H1 (cell line): ENCODE data around the gene HIBADH. TPM values are rescaled to one million over a fixed set of nuclear protein-coding genes. Genes with fewer than 3 reads are reported as not detected.

Experiments used
- CTCF ChIA-PET: fragments of 300-600 bp; sonication (Branson Sonifier 250); formaldehyde crosslinking; loops from one replicate; lab custom pipeline; 2021; ENCODE audit not compliant: partially characterized antibody; lab: Charles Lee
- POLR2A ChIA-PET: fragments of 300-600 bp; sonication (Branson Sonifier 250); formaldehyde crosslinking; loops from one replicate; lab custom pipeline; 2021; ENCODE audit warnings: inconsistent platforms; ENCODE audit not compliant: partially characterized antibody; lab: Charles Lee
- DNase-seq, 2 experiments: peaks; one replicate each; pipeline versions ENCODE4 v3.0.0 to v3.0.0-alpha.2; 2010 to 2022; ENCODE audit warnings: low spot score in 2 of 2, low read depth in 1 of 2, mixed read lengths in 1 of 2
- FAIRE-seq: peaks from 2 replicates; lab custom pipeline; 2011; peaks lifted over from hg19 to GRCh38; lab: Jason Lieb, UNC
- H2AFZ ChIP-seq: 2 replicates; pipeline ENCODE4 v1.8.1; 2012; ENCODE audit warnings: low read length, inconsistent platforms
- H2AK5ac ChIP-seq: 2 replicates; pipeline ENCODE4 v1.6.1; 2013; ENCODE audit warnings: low read depth, low read length
- H2BK120ac ChIP-seq: replicated peaks from 2 replicates; pipeline ENCODE3; 2013; ENCODE audit warnings: low read depth, low read length, inconsistent platforms
- H2BK12ac ChIP-seq: 2 replicates; pipeline ENCODE4 v1.6.1; 2013; ENCODE audit warnings: low read depth, low read length
- H2BK15ac ChIP-seq: 2 replicates; pipeline ENCODE4 v1.6.1; 2013; ENCODE audit warnings: low read length
- H2BK20ac ChIP-seq: 2 replicates; pipeline ENCODE4 v1.6.1; 2013; ENCODE audit warnings: low read length
- H2BK5ac ChIP-seq: 2 replicates; pipeline ENCODE4 v1.6.1; 2013; ENCODE audit warnings: low read depth, low read length
- H3K14ac ChIP-seq: 2 replicates; pipeline ENCODE4 v1.6.1; 2013; ENCODE audit warnings: inconsistent platforms; ENCODE audit not compliant: insufficient read length
- H3K18ac ChIP-seq: 2 replicates; pipeline ENCODE4 v1.6.1; 2013; ENCODE audit warnings: low read length; ENCODE audit errors: extremely low read depth
- H3K23ac ChIP-seq: 2 replicates; pipeline ENCODE4 v1.6.1; 2013; ENCODE audit warnings: inconsistent platforms; ENCODE audit not compliant: insufficient read length
- H3K23me2 ChIP-seq: 2 replicates; pipeline ENCODE4 v1.6.1; 2013; ENCODE audit warnings: low read depth, low read length
- H3K27ac ChIP-seq: 2 replicates; pipeline ENCODE4 v1.6.1; 2011; ENCODE audit warnings: low read depth, low read length, inconsistent platforms
- H3K27me3 ChIP-seq, 4 experiments: replicated peaks in 1 of 4; 1 replicate in 1 of 4; 2 replicates in 3 of 4; pipeline versions ENCODE4 v1.6.1 to v1.8.1; 2011 to 2013; ENCODE audit warnings: low read length in 3 of 4, mild to moderate bottlenecking in 3 of 4, inconsistent platforms in 2 of 4, mixed read lengths in 2 of 4, moderate library complexity in 1 of 4; ENCODE audit not compliant: control insufficient read depth in 3 of 4, insufficient read depth in 3 of 4; ENCODE audit errors: extremely low read depth in 1 of 4
- H3K36me3 ChIP-seq, 4 experiments: 2 replicates each; pipeline versions ENCODE4 v1.6.1 to v1.8.1; 2011 to 2013; ENCODE audit warnings: mild to moderate bottlenecking in 4 of 4, low read length in 3 of 4, moderate library complexity in 2 of 4, control low read depth in 1 of 4, inconsistent platforms in 1 of 4; ENCODE audit not compliant: insufficient read depth in 4 of 4, control insufficient read depth in 2 of 4
- H3K4ac ChIP-seq: replicated peaks from 2 replicates; pipeline ENCODE3; 2013; ENCODE audit warnings: low read length, low read depth, mixed read lengths, inconsistent platforms; ENCODE audit not compliant: insufficient read length
- H3K4me1 ChIP-seq, 4 experiments: replicated peaks in 1 of 4; 1 replicate in 1 of 4; 2 replicates in 3 of 4; pipeline versions ENCODE4 v1.6.1 to v1.8.1; 2011 to 2013; ENCODE audit warnings: low read length in 3 of 4, inconsistent platforms in 2 of 4, mixed read lengths in 1 of 4; ENCODE audit not compliant: insufficient read depth in 4 of 4, control insufficient read depth in 3 of 4
- H3K4me2 ChIP-seq, 2 experiments: 2 replicates each; pipeline versions ENCODE4 v1.6.1 to v1.8.1; 2011 to 2013; ENCODE audit warnings: low read depth in 2 of 2, low read length in 2 of 2, control low read depth in 1 of 2, inconsistent platforms in 1 of 2, mild to moderate bottlenecking in 1 of 2; ENCODE audit not compliant: insufficient read depth in 1 of 2
- H3K4me3 ChIP-seq, 4 experiments: fragments of 200-600, 300-600 bp in 1 of 4; sonication (generic), shearing (Covaris generic), sonication (Bioruptor Twin) in 1 of 4; 2 replicates each; pipeline versions ENCODE4 v1.5.1 to v1.8.1; 2011 to 2016; ENCODE audit warnings: low read length in 4 of 4, low read depth in 3 of 4, control low read depth in 2 of 4, inconsistent platforms in 2 of 4, mild to moderate bottlenecking in 2 of 4, mixed read lengths in 1 of 4, moderate library complexity in 1 of 4; ENCODE audit not compliant: insufficient read depth in 2 of 4; ENCODE audit errors: extremely low read depth in 1 of 4
- H3K56ac ChIP-seq: replicated peaks from 2 replicates; pipeline ENCODE3; 2013; ENCODE audit warnings: low read depth, mild to moderate bottlenecking, mixed read lengths, low read length, inconsistent platforms; ENCODE audit not compliant: insufficient read length
- H3K79me1 ChIP-seq: 2 replicates; pipeline ENCODE4 v1.6.1; 2013; ENCODE audit warnings: low read depth, low read length, control low read depth
- H3K79me2 ChIP-seq, 2 experiments: 2 replicates each; pipeline versions ENCODE4 v1.6.1 to v1.8.1; 2012 to 2013; ENCODE audit warnings: low read length in 2 of 2, mild to moderate bottlenecking in 2 of 2, inconsistent platforms in 1 of 2; ENCODE audit not compliant: insufficient read depth in 2 of 2, control insufficient read depth in 1 of 2
- H3K9ac ChIP-seq, 4 experiments: replicated peaks in 1 of 4; 1 replicate in 1 of 4; 2 replicates in 3 of 4; pipeline versions ENCODE4 v1.6.1 to v1.8.1; 2011 to 2013; ENCODE audit warnings: low read depth in 3 of 4, low read length in 3 of 4, control low read depth in 2 of 4, mild to moderate bottlenecking in 2 of 4, moderate library complexity in 2 of 4, inconsistent platforms in 1 of 4; ENCODE audit errors: extremely low read depth in 1 of 4
- H3K9me3 ChIP-seq, 2 experiments: 2 replicates each; pipeline versions ENCODE4 v1.6.1 to v1.8.1; 2012 to 2013; ENCODE audit warnings: mild to moderate bottlenecking in 2 of 2, moderate library complexity in 2 of 2, control low read depth in 1 of 2, inconsistent platforms in 1 of 2, low read depth in 1 of 2, low read length in 1 of 2, mixed read lengths in 1 of 2; ENCODE audit not compliant: insufficient read depth in 2 of 2
- H4K20me1 ChIP-seq, 2 experiments: replicated peaks in 1 of 2; 2 replicates each; pipeline versions ENCODE3 to v1.8.1; 2011 to 2013; ENCODE audit warnings: inconsistent platforms in 2 of 2, low read length in 2 of 2, mild to moderate bottlenecking in 1 of 2; ENCODE audit not compliant: insufficient read depth in 2 of 2, control insufficient read depth in 1 of 2
- H4K5ac ChIP-seq: 2 replicates; pipeline ENCODE4 v1.6.1; 2013; ENCODE audit warnings: low read length, low read depth, mixed read lengths, inconsistent platforms; ENCODE audit not compliant: insufficient read length
- H4K8ac ChIP-seq: 2 replicates; pipeline ENCODE4 v1.8.0; 2013; ENCODE audit warnings: mild to moderate bottlenecking, moderate library complexity, low read length, inconsistent platforms; ENCODE audit not compliant: insufficient read depth; ENCODE audit errors: extremely low read depth
- H4K91ac ChIP-seq: replicated peaks from 2 replicates; pipeline ENCODE3; 2013; ENCODE audit warnings: low read length, mixed read lengths, inconsistent platforms; ENCODE audit not compliant: insufficient read length
- FOSL1 ChIP-seq: IDR thresholded peaks from 2 replicates; pipeline ENCODE4 v1.6.1; 2011; ENCODE audit warnings: mild to moderate bottlenecking, low read depth, low read length, moderate library complexity; ENCODE audit not compliant: insufficient read depth
- KDM4A ChIP-seq: IDR thresholded peaks from one replicate; pipeline ENCODE4 v1.7.1; 2012; ENCODE audit warnings: low read depth, mild to moderate bottlenecking, moderate library complexity, low read length, inconsistent platforms; ENCODE audit not compliant: severe bottlenecking
- MAX ChIP-seq: IDR thresholded peaks from 2 replicates; pipeline ENCODE4 v1.6.1; 2012; ENCODE audit warnings: inconsistent platforms
- NANOG ChIP-seq: IDR thresholded peaks from 2 replicates; pipeline ENCODE4 v1.6.1; 2011; ENCODE audit warnings: low read length, low read depth, mild to moderate bottlenecking, inconsistent platforms; ENCODE audit not compliant: insufficient read depth, poor library complexity, severe bottlenecking
- RNF2 ChIP-seq: fragments of 200-900, 300-1000 bp; sonication (generic); IDR thresholded peaks from 2 replicates; pipeline ENCODE4 v1.7.1; 2016; ENCODE audit warnings: borderline replicate concordance, low read depth, mild to moderate bottlenecking, antibody characterized with exemption, low read length; ENCODE audit not compliant: poor library complexity, severe bottlenecking; ENCODE audit errors: missing control alignments
- SIN3A ChIP-seq, 2 experiments: IDR thresholded peaks in 1 of 2; conservative IDR thresholded peaks in 1 of 2; 2 replicates each; pipeline ENCODE4 v1.6.1; 2011 to 2012; ENCODE audit warnings: low read length in 2 of 2, improper control_type of control experiment in 1 of 2, low read depth in 1 of 2, mild to moderate bottlenecking in 1 of 2
- WGBS, 2 experiments: shearing (Covaris generic) in 1 of 2; methylation state at CpG; one replicate each; pipeline versions ENCODE4 v1.1.6 to v1.1.7; 2013 to 2015; ENCODE audit warnings: low lambda C conversion rate in 2 of 2, mixed read lengths in 2 of 2, inconsistent platforms in 1 of 2, low coverage in 1 of 2, missing lambda C conversion rate in 1 of 2; ENCODE audit not compliant: insufficient replicate concordance in 2 of 2, insufficient coverage in 1 of 2, insufficient read length in 1 of 2; ENCODE audit errors: extremely low coverage in 1 of 2, missing lambda C conversion rate in 1 of 2; 5-methylcytosine and 5-hydroxymethylcytosine counted together
- polyA plus RNA-seq, 7 experiments: library from polyadenylated mRNA; depleted of rRNA in 3 of 7; stranded (reverse) in 5 of 7; unstranded in 2 of 7; fragments of >200 nt in 5 of 7; fragments of 200-250 nt in 2 of 7; gene quantifications; 1 replicate in 5 of 7; 2 replicates in 1 of 7; 4 replicates in 1 of 7; pipeline versions ENCODE4 v1.2.1 to v1.2.3, GENCODE V29; 2011 to 2013; ENCODE audit warnings: missing spikeins in 2 of 7, mixed read lengths in 2 of 7
- total RNA-seq: library from RNA; stranded (reverse); fragmentation: NEBNext Ultra II Directional; extraction: Animal tissue kit (Norgen Biotek cat#: 25700); gene quantifications from 2 replicates; pipeline ENCODE4 v1.2.1, GENCODE V29; 2021

HIBADH gene
- total and polyA plus RNA-seq, 2 of the 8 experiments (the other 6 are each of a cell fraction or from before 2014, with no cell fraction given), result 30.1 to 39.5 TPM

- no peaks in the 10 kb centered on the region for H3K79me1 ChIP-seq
- H2BK12ac ChIP-seq, result no peak overlapping the region
- no peak overlapping the region for H3K56ac ChIP-seq
- no peak overlapping the region for H3K4me2 ChIP-seq
- no peak overlapping the region for H2BK20ac ChIP-seq
- no peak overlapping the region for H3K9ac ChIP-seq
- H4K8ac ChIP-seq, result no peak overlapping the region
- no peak for DNase-seq
- H2AK5ac ChIP-seq, result no peak overlapping the region
- no peak overlapping the region for H4K5ac ChIP-seq
- no peak overlapping the region for H2BK5ac ChIP-seq
- H3K79me2 ChIP-seq, result no peaks in the 10 kb centered on the region
- WGBS, 2 experiments, result 90% methylated on average over 2 of the region's 2 CpGs; no CpG with 5 or more reads in 1 of the 2 experiments
- no peaks in the 10 kb centered on the region for H3K36me3 ChIP-seq
- H3K18ac ChIP-seq, result no peak overlapping the region
- no peaks in the 10 kb centered on the region for H3K23me2 ChIP-seq
- H4K91ac ChIP-seq, result no peak overlapping the region
- no peak overlapping the region for H3K4me3 ChIP-seq
- H3K4me1 ChIP-seq, result no peaks in the 10 kb centered on the region
- no peak overlapping the region for H2BK120ac ChIP-seq
- no peaks in the 10 kb centered on the region for H3K27me3 ChIP-seq
- H3K14ac ChIP-seq, result no peak overlapping the region
- CTCF ChIA-PET, result interaction anchor here (1.0 kb wide), 1 partner anchor 392 kb away, joined by 3 read pairs; no protein-coding TSS in a partner anchor
- H2BK15ac ChIP-seq, result no peak overlapping the region
- H2AFZ ChIP-seq, result 0 out of 2 replicates have a peak overlapping the region, but pooled peaks have one; percentile 23
- H4K20me1 ChIP-seq, result no peaks in the 10 kb centered on the region
- no peak for FAIRE-seq
- no peak overlapping the region for H3K4ac ChIP-seq
- no peak overlapping the region for H3K27ac ChIP-seq
- H3K23ac ChIP-seq, result no peak overlapping the region
- H3K9me3 ChIP-seq, result no peaks in the 10 kb centered on the region
- TF ChIP-seq KDM4A (no peak), SIN3A (conservative IDR thresholded peaks at IDR 0.05 in 1 of 2, IDR thresholded peaks at IDR 0.05 in 1 of 2; ENCODE audit: low read depth in 1 of 2, low read length in 2 of 2) (no peak), NANOG (no peak), MAX (no peak), FOSL1 (no peak), RNF2 (no peak)
- POLR2A ChIA-PET, result interaction anchor here (0.6 kb wide), 1 partner anchor 1600 kb away, joined by 3 read pairs; no protein-coding TSS in a partner anchor
Observed at GRCh38 chr7:27705200-27705594, 42.5 kb upstream of the HIBADH start.
